H1 (cell line): ENCODE measurements around the gene PBX3. TPM values are rescaled to one million over a fixed set of nuclear protein-coding genes. Genes with fewer than 3 reads are reported as not detected.

Experiments
- polyA plus RNA-seq, 7 experiments: library from polyadenylated mRNA; depleted of rRNA in 3 of 7; stranded (reverse) in 5 of 7; unstranded in 2 of 7; fragments of >200 nt in 5 of 7; fragments of 200-250 nt in 2 of 7; gene quantifications; 1 replicate in 5 of 7; 2 replicates in 1 of 7; 4 replicates in 1 of 7; pipeline versions ENCODE4 v1.2.1 to v1.2.3, GENCODE V29; 2011 to 2013; ENCODE audit warnings: missing spikeins in 2 of 7, mixed read lengths in 2 of 7
- total RNA-seq: library from RNA; stranded (reverse); fragmentation: NEBNext Ultra II Directional; extraction: Animal tissue kit (Norgen Biotek cat#: 25700); gene quantifications from 2 replicates; pipeline ENCODE4 v1.2.1, GENCODE V29; 2021
- TF ChIP-seq, protein P1 (sequence below): fragments of 300-600 bp; sonication (generic); IDR thresholded peaks from 2 replicates; pipeline ENCODE4 v1.7.1; 2012; ENCODE audit warnings: low read length, moderate library complexity, mild to moderate bottlenecking, inconsistent platforms; ENCODE audit not compliant: insufficient replicate concordance
- TF ChIP-seq, protein P2 (sequence below): IDR thresholded peaks from 2 replicates; pipeline ENCODE4 v1.6.1; 2012; ENCODE audit warnings: low read length, inconsistent platforms

The PBX3 gene
- total and polyA plus RNA-seq, 2 of the 8 experiments (the other 6 are each of a cell fraction or from before 2014, with no cell fraction given), result 22.7 to 44.3 TPM

GRCh38 chr9:125768803-125769202 is 21.6 kb downstream of the PBX3 start (continued):
- TF ChIP-seq, protein P1, sequence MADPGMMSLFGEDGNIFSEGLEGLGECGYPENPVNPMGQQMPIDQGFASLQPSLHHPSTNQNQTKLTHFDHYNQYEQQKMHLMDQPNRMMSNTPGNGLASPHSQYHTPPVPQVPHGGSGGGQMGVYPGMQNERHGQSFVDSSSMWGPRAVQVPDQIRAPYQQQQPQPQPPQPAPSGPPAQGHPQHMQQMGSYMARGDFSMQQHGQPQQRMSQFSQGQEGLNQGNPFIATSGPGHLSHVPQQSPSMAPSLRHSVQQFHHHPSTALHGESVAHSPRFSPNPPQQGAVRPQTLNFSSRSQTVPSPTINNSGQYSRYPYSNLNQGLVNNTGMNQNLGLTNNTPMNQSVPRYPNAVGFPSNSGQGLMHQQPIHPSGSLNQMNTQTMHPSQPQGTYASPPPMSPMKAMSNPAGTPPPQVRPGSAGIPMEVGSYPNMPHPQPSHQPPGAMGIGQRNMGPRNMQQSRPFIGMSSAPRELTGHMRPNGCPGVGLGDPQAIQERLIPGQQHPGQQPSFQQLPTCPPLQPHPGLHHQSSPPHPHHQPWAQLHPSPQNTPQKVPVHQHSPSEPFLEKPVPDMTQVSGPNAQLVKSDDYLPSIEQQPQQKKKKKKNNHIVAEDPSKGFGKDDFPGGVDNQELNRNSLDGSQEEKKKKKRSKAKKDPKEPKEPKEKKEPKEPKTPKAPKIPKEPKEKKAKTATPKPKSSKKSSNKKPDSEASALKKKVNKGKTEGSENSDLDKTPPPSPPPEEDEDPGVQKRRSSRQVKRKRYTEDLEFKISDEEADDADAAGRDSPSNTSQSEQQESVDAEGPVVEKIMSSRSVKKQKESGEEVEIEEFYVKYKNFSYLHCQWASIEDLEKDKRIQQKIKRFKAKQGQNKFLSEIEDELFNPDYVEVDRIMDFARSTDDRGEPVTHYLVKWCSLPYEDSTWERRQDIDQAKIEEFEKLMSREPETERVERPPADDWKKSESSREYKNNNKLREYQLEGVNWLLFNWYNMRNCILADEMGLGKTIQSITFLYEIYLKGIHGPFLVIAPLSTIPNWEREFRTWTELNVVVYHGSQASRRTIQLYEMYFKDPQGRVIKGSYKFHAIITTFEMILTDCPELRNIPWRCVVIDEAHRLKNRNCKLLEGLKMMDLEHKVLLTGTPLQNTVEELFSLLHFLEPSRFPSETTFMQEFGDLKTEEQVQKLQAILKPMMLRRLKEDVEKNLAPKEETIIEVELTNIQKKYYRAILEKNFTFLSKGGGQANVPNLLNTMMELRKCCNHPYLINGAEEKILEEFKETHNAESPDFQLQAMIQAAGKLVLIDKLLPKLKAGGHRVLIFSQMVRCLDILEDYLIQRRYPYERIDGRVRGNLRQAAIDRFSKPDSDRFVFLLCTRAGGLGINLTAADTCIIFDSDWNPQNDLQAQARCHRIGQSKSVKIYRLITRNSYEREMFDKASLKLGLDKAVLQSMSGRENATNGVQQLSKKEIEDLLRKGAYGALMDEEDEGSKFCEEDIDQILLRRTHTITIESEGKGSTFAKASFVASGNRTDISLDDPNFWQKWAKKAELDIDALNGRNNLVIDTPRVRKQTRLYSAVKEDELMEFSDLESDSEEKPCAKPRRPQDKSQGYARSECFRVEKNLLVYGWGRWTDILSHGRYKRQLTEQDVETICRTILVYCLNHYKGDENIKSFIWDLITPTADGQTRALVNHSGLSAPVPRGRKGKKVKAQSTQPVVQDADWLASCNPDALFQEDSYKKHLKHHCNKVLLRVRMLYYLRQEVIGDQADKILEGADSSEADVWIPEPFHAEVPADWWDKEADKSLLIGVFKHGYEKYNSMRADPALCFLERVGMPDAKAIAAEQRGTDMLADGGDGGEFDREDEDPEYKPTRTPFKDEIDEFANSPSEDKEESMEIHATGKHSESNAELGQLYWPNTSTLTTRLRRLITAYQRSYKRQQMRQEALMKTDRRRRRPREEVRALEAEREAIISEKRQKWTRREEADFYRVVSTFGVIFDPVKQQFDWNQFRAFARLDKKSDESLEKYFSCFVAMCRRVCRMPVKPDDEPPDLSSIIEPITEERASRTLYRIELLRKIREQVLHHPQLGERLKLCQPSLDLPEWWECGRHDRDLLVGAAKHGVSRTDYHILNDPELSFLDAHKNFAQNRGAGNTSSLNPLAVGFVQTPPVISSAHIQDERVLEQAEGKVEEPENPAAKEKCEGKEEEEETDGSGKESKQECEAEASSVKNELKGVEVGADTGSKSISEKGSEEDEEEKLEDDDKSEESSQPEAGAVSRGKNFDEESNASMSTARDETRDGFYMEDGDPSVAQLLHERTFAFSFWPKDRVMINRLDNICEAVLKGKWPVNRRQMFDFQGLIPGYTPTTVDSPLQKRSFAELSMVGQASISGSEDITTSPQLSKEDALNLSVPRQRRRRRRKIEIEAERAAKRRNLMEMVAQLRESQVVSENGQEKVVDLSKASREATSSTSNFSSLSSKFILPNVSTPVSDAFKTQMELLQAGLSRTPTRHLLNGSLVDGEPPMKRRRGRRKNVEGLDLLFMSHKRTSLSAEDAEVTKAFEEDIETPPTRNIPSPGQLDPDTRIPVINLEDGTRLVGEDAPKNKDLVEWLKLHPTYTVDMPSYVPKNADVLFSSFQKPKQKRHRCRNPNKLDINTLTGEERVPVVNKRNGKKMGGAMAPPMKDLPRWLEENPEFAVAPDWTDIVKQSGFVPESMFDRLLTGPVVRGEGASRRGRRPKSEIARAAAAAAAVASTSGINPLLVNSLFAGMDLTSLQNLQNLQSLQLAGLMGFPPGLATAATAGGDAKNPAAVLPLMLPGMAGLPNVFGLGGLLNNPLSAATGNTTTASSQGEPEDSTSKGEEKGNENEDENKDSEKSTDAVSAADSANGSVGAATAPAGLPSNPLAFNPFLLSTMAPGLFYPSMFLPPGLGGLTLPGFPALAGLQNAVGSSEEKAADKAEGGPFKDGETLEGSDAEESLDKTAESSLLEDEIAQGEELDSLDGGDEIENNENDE, result no peak
- TF ChIP-seq, protein P2, sequence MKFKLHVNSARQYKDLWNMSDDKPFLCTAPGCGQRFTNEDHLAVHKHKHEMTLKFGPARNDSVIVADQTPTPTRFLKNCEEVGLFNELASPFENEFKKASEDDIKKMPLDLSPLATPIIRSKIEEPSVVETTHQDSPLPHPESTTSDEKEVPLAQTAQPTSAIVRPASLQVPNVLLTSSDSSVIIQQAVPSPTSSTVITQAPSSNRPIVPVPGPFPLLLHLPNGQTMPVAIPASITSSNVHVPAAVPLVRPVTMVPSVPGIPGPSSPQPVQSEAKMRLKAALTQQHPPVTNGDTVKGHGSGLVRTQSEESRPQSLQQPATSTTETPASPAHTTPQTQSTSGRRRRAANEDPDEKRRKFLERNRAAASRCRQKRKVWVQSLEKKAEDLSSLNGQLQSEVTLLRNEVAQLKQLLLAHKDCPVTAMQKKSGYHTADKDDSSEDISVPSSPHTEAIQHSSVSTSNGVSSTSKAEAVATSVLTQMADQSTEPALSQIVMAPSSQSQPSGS, result no peak
